AG09309 (cell line): Measurements from ENCODE around the gene NR2E1.

Experiments used
- DNase-seq: peaks from one replicate; pipeline ENCODE4 v3.0.0-alpha.2; 2010; ENCODE audit warnings: low read depth
- H3K4me3 ChIP-seq: 2 replicates; pipeline ENCODE4 v1.5.1; 2011; ENCODE audit warnings: mild to moderate bottlenecking, low read depth, low read length, moderate library complexity; ENCODE audit not compliant: control insufficient read depth
- TF ChIP-seq, protein P1 (sequence below): IDR thresholded peaks from 2 replicates; pipeline ENCODE4 v1.5.1; 2011; ENCODE audit warnings: mild to moderate bottlenecking, low read depth, low read length, inconsistent platforms; ENCODE audit not compliant: insufficient read depth, control insufficient read depth; ENCODE audit errors: missing control alignments

The NR2E1 gene

GRCh38 chr6:108119769-108120141 is 46.1 kb upstream of the NR2E1 start:
- no peak for DNase-seq
- H3K4me3 ChIP-seq: no peak overlapping the region

DNA sequence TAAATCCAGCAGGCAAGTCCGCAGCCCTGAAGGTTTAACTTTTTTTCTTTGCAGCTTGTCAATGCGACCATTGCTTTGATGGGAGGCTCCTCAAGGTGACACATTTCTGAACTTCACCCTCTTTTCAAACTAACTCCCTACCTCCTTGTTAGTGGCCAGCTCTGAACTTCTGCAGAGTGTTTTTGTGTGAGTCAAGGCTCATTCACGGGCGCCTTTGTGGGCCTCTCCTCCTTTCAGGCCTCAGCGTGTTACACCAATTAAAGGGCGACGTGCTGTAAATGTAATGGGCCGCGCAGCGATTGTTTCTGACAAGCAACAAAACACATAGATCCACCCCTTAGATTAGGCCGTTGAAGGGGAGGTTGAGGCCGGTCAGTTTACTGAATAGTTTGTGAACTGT is 45.5 kb upstream of the NR2E1 start:
- TF ChIP-seq, protein P1, sequence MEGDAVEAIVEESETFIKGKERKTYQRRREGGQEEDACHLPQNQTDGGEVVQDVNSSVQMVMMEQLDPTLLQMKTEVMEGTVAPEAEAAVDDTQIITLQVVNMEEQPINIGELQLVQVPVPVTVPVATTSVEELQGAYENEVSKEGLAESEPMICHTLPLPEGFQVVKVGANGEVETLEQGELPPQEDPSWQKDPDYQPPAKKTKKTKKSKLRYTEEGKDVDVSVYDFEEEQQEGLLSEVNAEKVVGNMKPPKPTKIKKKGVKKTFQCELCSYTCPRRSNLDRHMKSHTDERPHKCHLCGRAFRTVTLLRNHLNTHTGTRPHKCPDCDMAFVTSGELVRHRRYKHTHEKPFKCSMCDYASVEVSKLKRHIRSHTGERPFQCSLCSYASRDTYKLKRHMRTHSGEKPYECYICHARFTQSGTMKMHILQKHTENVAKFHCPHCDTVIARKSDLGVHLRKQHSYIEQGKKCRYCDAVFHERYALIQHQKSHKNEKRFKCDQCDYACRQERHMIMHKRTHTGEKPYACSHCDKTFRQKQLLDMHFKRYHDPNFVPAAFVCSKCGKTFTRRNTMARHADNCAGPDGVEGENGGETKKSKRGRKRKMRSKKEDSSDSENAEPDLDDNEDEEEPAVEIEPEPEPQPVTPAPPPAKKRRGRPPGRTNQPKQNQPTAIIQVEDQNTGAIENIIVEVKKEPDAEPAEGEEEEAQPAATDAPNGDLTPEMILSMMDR: no peak
- DNase-seq: no peak
- H3K4me3 ChIP-seq: no peak overlapping the region

More at GRCh38 chr6:108119769-108120141, 46.1 kb upstream of the NR2E1 start:
- TF ChIP-seq, protein P1: no peak

DNA sequence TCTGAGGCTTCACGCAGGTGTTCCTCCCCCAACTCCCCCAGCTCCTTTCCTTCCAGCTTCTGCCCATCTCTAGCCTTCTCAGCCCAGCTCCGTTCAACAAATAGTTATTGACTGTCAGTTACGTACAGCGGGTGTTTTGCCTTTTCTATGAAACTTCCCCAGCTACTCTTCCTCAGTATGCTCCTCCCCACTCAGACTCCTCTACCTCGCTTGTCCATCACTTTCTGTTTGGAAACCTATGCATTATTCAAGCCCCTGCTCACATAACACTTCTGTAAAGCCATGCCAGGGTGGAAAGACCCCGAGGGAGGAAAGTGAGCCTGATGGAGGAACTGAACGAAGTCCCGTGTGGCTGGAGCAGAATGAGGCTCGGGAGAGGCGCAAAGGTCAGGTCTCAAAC is 44.2 kb upstream of the NR2E1 start:
- TF ChIP-seq, protein P1: no peak
- H3K4me3 ChIP-seq: no peak overlapping the region
- no peak for DNase-seq

DNA sequence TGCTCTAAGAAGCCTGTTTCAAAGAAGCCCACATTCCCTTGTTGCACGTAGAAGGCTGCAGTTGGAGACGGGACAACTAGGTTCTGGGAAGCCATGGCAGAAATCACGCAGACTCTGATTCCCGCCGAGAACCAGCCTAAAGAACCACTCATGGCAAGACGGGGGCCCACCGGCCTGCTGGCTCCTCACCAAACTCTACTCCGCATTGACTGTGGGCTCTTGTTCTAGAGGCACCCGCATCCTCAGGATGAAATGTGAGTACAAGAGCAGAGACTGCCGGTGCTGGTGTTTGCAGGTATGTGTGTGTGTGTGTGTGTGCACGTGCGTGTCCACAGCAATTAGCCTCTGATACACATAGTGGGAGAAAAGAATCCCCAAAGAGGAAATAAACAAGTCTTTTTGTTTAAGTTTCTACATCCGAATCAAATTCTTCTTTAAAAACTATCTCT is 42.3 kb upstream of the NR2E1 start:
- H3K4me3 ChIP-seq: no peak overlapping the region
- TF ChIP-seq, protein P1: no peak
- DNase-seq: no peak

GRCh38 chr6:108123946-108124345 is 41.9 kb upstream of the NR2E1 start:
- DNase-seq: no peak
- TF ChIP-seq, protein P1: no peak
- no peak overlapping the region for H3K4me3 ChIP-seq

- H3K4me3 ChIP-seq: no peak overlapping the region
- TF ChIP-seq, protein P1: no peak
- no peak for DNase-seq
Observed at GRCh38 chr6:108127056-108127455, 38.8 kb upstream of the NR2E1 start.

DNA sequence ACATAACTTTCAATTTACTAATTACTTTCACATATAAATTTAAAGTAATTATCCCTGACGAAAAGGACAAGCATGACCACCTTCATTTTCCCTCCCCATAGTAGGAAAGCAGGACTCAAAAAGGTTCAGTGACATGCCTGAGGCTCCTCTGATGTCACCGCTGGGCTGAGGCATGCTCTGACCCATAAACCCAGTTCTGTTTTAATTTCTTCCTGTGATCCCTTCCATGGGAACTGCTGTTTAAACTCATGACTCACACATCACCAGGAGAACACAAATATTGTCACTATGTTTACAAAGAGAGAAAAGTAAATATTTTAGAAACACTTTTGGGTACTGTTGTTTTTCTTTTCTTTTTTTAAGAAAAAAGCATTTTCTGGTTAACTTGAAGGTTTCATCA is 38.0 kb upstream of the NR2E1 start:
- no peak overlapping the region for H3K4me3 ChIP-seq
- DNase-seq: no peak
- TF ChIP-seq, protein P1: no peak
